GM21529 (cell line): Measurements from ENCODE around the gene MATN4.

Experiments
- ATAC-seq: cut with Tn5 transposase; IDR thresholded peaks from one replicate; pipeline ENCODE4 v1.9.1; 2021; ENCODE audit not compliant: unreplicated experiment

Gene MATN4

GRCh38 chr20:45257161-45257560 lies 50.9 kb downstream of the MATN4 start:
- ATAC-seq: no peak

- ATAC-seq: no peak
Measured at GRCh38 chr20:45254383-45255262, 53.5 kb downstream of the MATN4 start, which contains the start of gene SLPI. TSS of gene SLPI (minus strand) at chr20:45254564. CDS start at chr20:45254543, 21 bp downstream.

GRCh38 chr20:45253261-45253660 lies 54.8 kb downstream of the MATN4 start:
- ATAC-seq: no peak

- no peak for ATAC-seq
Measured at GRCh38 chr20:45251884-45252560, 56.1 kb downstream of the MATN4 start.

GRCh38 chr20:45248609-45249008 lies 59.5 kb downstream of the MATN4 start:
- ATAC-seq: no peak

- ATAC-seq: no peak
Measured at GRCh38 chr20:45247865-45248264, 60.2 kb downstream of the MATN4 start.

- ATAC-seq: no peak
Measured at GRCh38 chr20:45246109-45246508, 62.0 kb downstream of the MATN4 start.
